ENCODE measurements around the gene LTBP3.

Gene LTBP3

DNA sequence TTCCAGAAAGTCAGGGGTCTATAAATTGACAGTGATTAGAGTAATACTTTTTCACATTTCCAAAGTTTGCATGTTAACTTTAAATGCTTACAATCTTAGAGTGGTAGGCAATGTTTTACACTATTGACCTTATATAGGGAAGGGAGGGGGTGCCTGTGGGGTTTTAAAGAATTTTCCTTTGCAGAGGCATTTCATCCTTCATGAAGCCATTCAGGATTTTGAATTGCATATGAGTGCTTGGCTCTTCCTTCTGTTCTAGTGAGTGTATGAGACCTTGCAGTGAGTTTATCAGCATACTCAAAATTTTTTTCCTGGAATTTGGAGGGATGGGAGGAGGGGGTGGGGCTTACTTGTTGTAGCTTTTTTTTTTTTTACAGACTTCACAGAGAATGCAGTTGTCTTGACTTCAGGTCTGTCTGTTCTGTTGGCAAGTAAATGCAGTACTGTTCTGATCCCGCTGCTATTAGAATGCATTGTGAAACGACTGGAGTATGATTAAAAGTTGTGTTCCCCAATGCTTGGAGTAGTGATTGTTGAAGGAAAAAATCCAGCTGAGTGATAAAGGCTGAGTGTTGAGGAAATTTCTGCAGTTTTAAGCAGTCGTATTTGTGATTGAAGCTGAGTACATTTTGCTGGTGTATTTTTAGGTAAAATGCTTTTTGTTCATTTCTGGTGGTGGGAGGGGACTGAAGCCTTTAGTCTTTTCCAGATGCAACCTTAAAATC lies 54.0 kb downstream of the LTBP3 start:
- Mint-ChIP-seq H3K27ac (peak overlapping the region; percentile 83), H3K4me3 (no peak overlapping the region), H3K4me1 (peaks cover 42% of the 10 kb centered on the region), H3K27me3 (no peaks in the 10 kb centered on the region), H3K9me3 (no peaks in the 10 kb centered on the region), H3K36me3 (peaks cover 38% of the 10 kb centered on the region)
- CTCF ChIA-PET: interaction anchor here (0.6 to 10.5 kb wide), 5 partner anchors 27 to 86 kb away, joined by 3 to 145 read pairs (median 4); no protein-coding TSS in a partner anchor
- no peak for DNase-seq

DNA sequence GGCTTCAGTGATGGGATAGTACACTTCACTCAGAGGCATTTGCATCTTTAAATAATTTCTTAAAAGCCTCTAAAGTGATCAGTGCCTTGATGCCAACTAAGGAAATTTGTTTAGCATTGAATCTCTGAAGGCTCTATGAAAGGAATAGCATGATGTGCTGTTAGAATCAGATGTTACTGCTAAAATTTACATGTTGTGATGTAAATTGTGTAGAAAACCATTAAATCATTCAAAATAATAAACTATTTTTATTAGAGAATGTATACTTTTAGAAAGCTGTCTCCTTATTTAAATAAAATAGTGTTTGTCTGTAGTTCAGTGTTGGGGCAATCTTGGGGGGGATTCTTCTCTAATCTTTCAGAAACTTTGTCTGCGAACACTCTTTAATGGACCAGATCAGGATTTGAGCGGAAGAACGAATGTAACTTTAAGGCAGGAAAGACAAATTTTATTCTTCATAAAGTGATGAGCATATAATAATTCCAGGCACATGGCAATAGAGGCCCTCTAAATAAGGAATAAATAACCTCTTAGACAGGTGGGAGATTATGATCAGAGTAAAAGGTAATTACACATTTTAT lies 54.7 kb downstream of the LTBP3 start:
- H3K27me3 Mint-ChIP-seq: no peaks in the 10 kb centered on the region
- H3K4me3 Mint-ChIP-seq: no peak overlapping the region
- CTCF ChIA-PET: interaction anchor here (0.8 to 10.5 kb wide), 4 partner anchors 26 to 85 kb away, joined by 3 to 145 read pairs (median 6); no protein-coding TSS in a partner anchor
- DNase-seq: no peak
- H3K27ac Mint-ChIP-seq: peak overlapping the region; percentile 83
- H3K36me3 Mint-ChIP-seq: peaks cover 38% of the 10 kb centered on the region
- H3K4me1 Mint-ChIP-seq: peaks cover 42% of the 10 kb centered on the region
- no peaks in the 10 kb centered on the region for H3K9me3 Mint-ChIP-seq

DNA sequence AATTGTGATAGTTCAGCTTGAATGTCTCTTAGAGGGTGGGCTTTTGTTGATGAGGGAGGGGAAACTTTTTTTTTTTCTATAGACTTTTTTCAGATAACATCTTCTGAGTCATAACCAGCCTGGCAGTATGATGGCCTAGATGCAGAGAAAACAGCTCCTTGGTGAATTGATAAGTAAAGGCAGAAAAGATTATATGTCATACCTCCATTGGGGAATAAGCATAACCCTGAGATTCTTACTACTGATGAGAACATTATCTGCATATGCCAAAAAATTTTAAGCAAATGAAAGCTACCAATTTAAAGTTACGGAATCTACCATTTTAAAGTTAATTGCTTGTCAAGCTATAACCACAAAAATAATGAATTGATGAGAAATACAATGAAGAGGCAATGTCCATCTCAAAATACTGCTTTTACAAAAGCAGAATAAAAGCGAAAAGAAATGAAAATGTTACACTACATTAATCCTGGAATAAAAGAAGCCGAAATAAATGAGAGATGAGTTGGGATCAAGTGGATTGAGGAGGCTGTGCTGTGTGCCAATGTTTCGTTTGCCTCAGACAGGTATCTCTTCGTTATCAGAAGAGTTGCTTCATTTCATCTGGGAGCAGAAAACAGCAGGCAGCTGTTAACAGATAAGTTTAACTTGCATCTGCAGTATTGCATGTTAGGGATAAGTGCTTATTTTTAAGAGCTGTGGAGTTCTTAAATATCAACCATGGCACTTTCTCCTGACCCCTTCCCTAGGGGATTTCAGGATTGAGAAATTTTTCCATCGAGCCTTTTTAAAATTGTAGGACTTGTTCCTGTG lies 55.4 kb downstream of the LTBP3 start:
- H3K4me1 Mint-ChIP-seq: peaks cover 36% of the 10 kb centered on the region
- no peak overlapping the region for H3K4me3 Mint-ChIP-seq
- CTCF ChIA-PET: interaction anchor here (0.6 to 10.5 kb wide), 5 partner anchors 20 to 85 kb away, joined by 3 to 145 read pairs (median 3); partner anchors contain the start of gene NEAT1
- no peaks in the 10 kb centered on the region for H3K9me3 Mint-ChIP-seq
- no peak for DNase-seq
- H3K36me3 Mint-ChIP-seq: peaks cover 40% of the 10 kb centered on the region
- no peak overlapping the region for H3K27ac Mint-ChIP-seq
- H3K27me3 Mint-ChIP-seq: peaks cover 1% of the 10 kb centered on the region

DNA sequence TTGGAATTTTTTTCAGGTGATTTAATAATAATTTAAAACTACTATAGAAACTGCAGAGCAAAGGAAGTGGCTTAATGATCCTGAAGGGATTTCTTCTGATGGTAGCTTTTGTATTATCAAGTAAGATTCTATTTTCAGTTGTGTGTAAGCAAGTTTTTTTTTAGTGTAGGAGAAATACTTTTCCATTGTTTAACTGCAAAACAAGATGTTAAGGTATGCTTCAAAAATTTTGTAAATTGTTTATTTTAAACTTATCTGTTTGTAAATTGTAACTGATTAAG lies 55.9 kb downstream of the LTBP3 start:
- no peak for DNase-seq
- peaks cover 31% of the 10 kb centered on the region for H3K4me1 Mint-ChIP-seq
- CTCF ChIA-PET: interaction anchor here (0.6 to 10.5 kb wide), 3 partner anchors 19 to 84 kb away, joined by 3 to 145 read pairs (median 3); partner anchors contain the start of gene NEAT1
- H3K27me3 Mint-ChIP-seq: peaks cover 4% of the 10 kb centered on the region
- H3K4me3 Mint-ChIP-seq: no peak overlapping the region
- no peaks in the 10 kb centered on the region for H3K9me3 Mint-ChIP-seq
- H3K36me3 Mint-ChIP-seq: peaks cover 40% of the 10 kb centered on the region
- no peak overlapping the region for H3K27ac Mint-ChIP-seq

DNA sequence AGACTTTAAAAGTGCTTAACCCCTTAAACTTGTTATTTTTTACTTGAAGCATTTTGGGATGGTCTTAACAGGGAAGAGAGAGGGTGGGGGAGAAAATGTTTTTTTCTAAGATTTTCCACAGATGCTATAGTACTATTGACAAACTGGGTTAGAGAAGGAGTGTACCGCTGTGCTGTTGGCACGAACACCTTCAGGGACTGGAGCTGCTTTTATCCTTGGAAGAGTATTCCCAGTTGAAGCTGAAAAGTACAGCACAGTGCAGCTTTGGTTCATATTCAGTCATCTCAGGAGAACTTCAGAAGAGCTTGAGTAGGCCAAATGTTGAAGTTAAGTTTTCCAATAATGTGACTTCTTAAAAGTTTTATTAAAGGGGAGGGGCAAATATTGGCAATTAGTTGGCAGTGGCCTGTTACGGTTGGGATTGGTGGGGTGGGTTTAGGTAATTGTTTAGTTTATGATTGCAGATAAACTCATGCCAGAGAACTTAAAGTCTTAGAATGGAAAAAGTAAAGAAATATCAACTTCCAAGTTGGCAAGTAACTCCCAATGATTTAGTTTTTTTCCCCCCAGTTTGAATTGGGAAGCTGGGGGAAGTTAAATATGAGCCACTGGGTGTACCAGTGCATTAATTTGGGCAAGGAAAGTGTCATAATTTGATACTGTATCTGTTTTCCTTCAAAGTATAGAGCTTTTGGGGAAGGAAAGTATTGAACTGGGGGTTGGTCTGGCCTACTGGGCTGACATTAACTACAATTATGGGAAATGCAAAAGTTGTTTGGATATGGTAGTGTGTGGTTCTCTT lies 56.5 kb downstream of the LTBP3 start:
- DNase-seq: no peak
- Mint-ChIP-seq H3K4me3 (no peak overlapping the region), H3K9me3 (no peaks in the 10 kb centered on the region), H3K27ac (no peak overlapping the region), H3K4me1 (peaks cover 31% of the 10 kb centered on the region), H3K36me3 (peaks cover 34% of the 10 kb centered on the region), H3K27me3 (peaks cover 4% of the 10 kb centered on the region)
- CTCF ChIA-PET: interaction anchor here (0.6 to 10.5 kb wide), 4 partner anchors 19 to 84 kb away, joined by 3 to 145 read pairs (median 4); partner anchors contain the start of gene NEAT1

- Mint-ChIP-seq H3K27me3 (peaks cover 4% of the 10 kb centered on the region), H3K4me3 (no peak overlapping the region), H3K27ac (no peak overlapping the region), H3K9me3 (no peaks in the 10 kb centered on the region), H3K4me1 (peaks cover 31% of the 10 kb centered on the region), H3K36me3 (peaks cover 29% of the 10 kb centered on the region)
- CTCF ChIA-PET: interaction anchor here (0.9 to 10.5 kb wide), 2 partner anchors 29 to 83 kb away, joined by 4 to 145 read pairs; no protein-coding TSS in a partner anchor
- DNase-seq: no peak
These were observed 57.0 kb downstream of the LTBP3 start for GRCh38 chr11:65501186-65501471.

GRCh38 chr11:65500387-65501185 lies 57.6 kb downstream of the LTBP3 start:
- no peak overlapping the region for H3K27ac Mint-ChIP-seq
- CTCF ChIA-PET: interaction anchor here (1.0 to 10.5 kb wide), 3 partner anchors 78 to 85 kb away, joined by 3 to 145 read pairs (median 53); partner anchors contain the start of gene NEAT1
- peaks cover 4% of the 10 kb centered on the region for H3K27me3 Mint-ChIP-seq
- DNase-seq: peak; percentile 63
- H3K36me3 Mint-ChIP-seq: peaks cover 23% of the 10 kb centered on the region
- no peak overlapping the region for H3K4me3 Mint-ChIP-seq
- H3K4me1 Mint-ChIP-seq: peaks cover 31% of the 10 kb centered on the region
- no peaks in the 10 kb centered on the region for H3K9me3 Mint-ChIP-seq

DNA sequence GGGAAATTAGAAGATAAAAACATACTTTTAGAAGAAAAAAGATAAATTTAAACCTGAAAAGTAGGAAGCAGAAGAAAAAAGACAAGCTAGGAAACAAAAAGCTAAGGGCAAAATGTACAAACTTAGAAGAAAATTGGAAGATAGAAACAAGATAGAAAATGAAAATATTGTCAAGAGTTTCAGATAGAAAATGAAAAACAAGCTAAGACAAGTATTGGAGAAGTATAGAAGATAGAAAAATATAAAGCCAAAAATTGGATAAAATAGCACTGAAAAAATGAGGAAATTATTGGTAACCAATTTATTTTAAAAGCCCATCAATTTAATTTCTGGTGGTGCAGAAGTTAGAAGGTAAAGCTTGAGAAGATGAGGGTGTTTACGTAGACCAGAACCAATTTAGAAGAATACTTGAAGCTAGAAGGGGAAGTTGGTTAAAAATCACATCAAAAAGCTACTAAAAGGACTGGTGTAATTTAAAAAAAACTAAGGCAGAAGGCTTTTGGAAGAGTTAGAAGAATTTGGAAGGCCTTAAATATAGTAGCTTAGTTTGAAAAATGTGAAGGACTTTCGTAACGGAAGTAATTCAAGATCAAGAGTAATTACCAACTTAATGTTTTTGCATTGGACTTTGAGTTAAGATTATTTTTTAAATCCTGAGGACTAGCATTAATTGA lies 58.3 kb downstream of the LTBP3 start:
- no peak for DNase-seq
- peaks cover 16% of the 10 kb centered on the region for H3K36me3 Mint-ChIP-seq
- no peak overlapping the region for H3K4me3 Mint-ChIP-seq
- H3K4me1 Mint-ChIP-seq: peaks cover 25% of the 10 kb centered on the region
- H3K27ac Mint-ChIP-seq: no peak overlapping the region
- peaks cover 4% of the 10 kb centered on the region for H3K27me3 Mint-ChIP-seq
- CTCF ChIA-PET: interaction anchor here (1.0 to 4.9 kb wide), 4 partner anchors 23 to 84 kb away, joined by 3 to 53 read pairs (median 16); partner anchors contain the start of gene NEAT1
- H3K9me3 Mint-ChIP-seq: no peaks in the 10 kb centered on the region

- H3K36me3 Mint-ChIP-seq: peaks cover 9% of the 10 kb centered on the region
- H3K27ac Mint-ChIP-seq: no peak within 1 kb of the TSS
- peaks cover 4% of the 10 kb centered on the region for H3K27me3 Mint-ChIP-seq
- no peak within 1 kb of the TSS for H3K4me3 Mint-ChIP-seq
- CTCF ChIA-PET: interaction anchor here (0.8 to 4.9 kb wide), 6 partner anchors 22 to 83 kb away, joined by 3 to 53 read pairs (median 8); partner anchors contain the start of gene NEAT1
- peak; percentile 95 for DNase-seq
- no peaks in the 10 kb centered on the region for H3K9me3 Mint-ChIP-seq
- H3K4me1 Mint-ChIP-seq: peaks cover 25% of the 10 kb centered on the region
These were observed 59.0 kb downstream of the LTBP3 start, which contains the start of gene MALAT1 for GRCh38 chr11:65498977-65499712. Gene MALAT1 (plus strand): TSS chr11:65499045.

- CTCF ChIA-PET: interaction anchor here (0.8 to 4.9 kb wide), 5 partner anchors 22 to 82 kb away, joined by 4 to 53 read pairs (median 11); partner anchors contain the start of gene NEAT1
- Mint-ChIP-seq H3K4me3 (no peak overlapping the region), H3K36me3 (peaks cover 4% of the 10 kb centered on the region), H3K27me3 (peaks cover 4% of the 10 kb centered on the region), H3K27ac (no peak overlapping the region), H3K4me1 (peaks cover 25% of the 10 kb centered on the region), H3K9me3 (no peaks in the 10 kb centered on the region)
- DNase-seq: no peak
These were observed 59.5 kb downstream of the LTBP3 start for GRCh38 chr11:65498727-65498976.

DNA sequence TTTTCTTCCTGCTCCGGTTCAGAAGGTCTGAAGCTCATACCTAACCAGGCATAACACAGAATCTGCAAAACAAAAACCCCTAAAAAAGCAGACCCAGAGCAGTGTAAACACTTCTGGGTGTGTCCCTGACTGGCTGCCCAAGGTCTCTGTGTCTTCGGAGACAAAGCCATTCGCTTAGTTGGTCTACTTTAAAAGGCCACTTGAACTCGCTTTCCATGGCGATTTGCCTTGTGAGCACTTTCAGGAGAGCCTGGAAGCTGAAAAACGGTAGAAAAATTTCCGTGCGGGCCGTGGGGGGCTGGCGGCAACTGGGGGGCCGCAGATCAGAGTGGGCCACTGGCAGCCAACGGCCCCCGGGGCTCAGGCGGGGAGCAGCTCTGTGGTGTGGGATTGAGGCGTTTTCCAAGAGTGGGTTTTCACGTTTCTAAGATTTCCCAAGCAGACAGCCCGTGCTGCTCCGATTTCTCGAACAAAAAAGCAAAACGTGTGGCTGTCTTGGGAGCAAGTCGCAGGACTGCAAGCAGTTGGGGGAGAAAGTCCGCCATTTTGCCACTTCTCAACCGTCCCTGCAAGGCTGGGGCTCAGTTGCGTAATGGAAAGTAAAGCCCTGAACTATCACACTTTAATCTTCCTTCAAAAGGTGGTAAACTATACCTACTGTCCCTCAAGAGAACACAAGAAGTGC lies 60.0 kb downstream of the LTBP3 start:
- DNase-seq: peak; percentile 76
- no peaks in the 10 kb centered on the region for H3K9me3 Mint-ChIP-seq
- peaks cover 2% of the 10 kb centered on the region for H3K36me3 Mint-ChIP-seq
- peaks cover 28% of the 10 kb centered on the region for H3K4me1 Mint-ChIP-seq
- peaks cover 4% of the 10 kb centered on the region for H3K27me3 Mint-ChIP-seq
- H3K27ac Mint-ChIP-seq: no peak overlapping the region
- CTCF ChIA-PET: interaction anchor here (0.8 to 4.9 kb wide), 8 partner anchors 19 to 82 kb away, joined by 4 to 53 read pairs (median 11); partner anchors contain the start of gene NEAT1
- no peak overlapping the region for H3K4me3 Mint-ChIP-seq
